ENCODE data around the gene SLC24A3.

SLC24A3 gene

DNA sequence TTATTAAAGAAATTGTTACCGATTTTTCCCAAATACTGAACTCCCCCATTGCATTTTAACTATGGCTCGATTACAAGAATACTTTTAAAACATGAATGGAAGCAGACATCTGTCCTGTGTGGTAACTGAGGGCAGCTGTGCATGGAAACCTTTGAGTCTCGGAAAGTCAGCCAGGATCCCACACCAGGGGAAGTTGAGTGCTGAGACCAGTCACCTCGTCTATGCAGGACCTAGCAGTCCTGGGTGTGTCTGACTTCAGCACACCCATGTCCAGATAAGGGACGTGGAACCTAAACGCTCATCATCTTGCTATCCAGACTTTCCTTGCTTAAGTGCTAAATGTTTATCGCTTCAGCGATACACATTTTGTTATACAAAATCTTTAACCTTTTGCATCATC, 551.8 kb downstream of the SLC24A3 start:
- peak; percentile 59 for DNase-seq

DNA sequence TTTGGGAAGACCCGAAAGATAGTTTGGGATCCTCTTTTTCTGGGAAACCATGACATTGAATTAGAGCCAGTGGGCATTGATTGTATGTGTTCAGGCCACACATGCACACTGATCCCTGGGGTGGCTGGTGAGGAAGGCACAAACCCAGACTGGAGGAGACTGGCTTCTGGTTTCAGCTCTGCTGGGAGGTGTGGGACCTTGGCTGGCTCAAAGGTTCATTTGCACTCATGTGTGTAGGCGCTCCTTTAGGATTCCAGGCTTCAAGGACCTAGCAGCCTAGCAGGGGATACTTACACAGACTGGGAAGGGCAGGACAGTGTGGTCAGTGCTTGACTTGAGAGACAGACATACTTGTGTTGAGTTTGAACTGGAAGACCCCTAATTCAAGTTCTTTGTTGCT, 552.8 kb downstream of the SLC24A3 start:
- no peak for DNase-seq

DNA sequence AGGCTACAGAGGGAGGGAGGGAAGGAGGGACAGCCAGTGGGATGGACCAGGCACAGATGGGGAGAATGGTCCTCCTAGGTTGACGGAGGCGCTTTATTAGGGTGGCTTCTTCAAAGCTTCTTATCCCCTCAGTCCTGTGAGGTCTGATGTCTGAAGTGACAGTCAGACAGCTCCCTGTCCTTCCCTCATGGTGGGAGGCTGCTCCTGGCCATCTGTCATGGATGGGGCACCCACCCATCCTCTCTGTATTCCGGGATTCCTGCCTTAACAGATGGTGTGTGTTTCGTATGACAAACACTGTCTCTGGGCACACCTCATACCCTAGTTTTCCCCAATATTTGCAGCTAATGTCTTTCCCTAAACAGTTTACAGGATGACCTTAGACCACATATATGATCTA, 553.5 kb downstream of the SLC24A3 start:
- no peak for DNase-seq

DNA sequence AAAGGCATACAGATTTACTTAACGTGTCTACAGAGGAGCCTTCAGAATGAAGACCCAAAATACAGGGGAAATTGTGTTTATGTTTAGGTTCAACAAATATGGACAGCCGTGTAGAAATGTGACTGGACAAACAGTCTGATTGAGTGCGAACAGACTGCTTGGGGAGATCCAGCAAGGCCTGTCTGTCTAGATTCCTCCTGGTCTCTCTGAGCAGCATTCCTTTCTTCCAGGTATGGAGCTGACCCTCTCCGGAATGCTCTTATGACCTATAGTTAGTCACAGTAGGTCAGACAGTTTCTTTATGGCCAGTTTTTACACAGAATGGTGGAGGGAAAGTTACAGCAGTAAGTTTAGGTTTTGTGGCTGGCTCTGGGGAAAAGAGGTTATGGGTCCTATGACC, 554.6 kb downstream of the SLC24A3 start:
- no peak for DNase-seq

DNA sequence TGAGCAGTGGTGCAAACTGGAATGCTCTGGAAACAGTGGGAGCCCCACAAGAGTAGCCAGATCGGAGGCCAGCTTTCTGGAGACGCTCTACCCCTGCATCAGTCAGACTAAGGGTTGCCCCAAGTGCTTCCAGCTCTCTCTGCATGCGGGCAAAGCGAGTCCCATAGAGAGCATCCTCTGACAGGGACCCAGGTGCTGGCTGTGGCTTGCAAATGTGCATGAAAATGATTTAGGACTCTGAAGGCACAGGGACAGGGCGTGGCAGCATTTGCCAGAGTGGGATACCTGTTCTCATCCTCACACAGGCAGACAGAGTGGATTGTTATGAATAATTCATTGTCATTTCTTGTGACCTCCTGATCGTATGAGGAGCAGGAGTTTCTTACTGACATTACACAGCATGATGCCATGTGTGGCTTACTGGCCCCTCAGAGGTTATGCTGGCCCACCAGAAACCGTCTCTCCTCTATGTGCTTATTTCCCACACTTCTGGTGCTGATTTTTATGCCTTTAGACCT, 555.9 kb downstream of the SLC24A3 start:
- DNase-seq, result no peak

GRCh38 chr20:19769507-19769906, 557.1 kb downstream of the SLC24A3 start:
- DNase-seq, result no peak

GRCh38 chr20:19770375-19770774, 557.9 kb downstream of the SLC24A3 start:
- DNase-seq, result no peak

GRCh38 chr20:19771031-19771430, 558.6 kb downstream of the SLC24A3 start:
- DNase-seq, result no peak

All from DMS 273 treated with DMSO at 0.1 percent for 48 hours (cell line).